Ovary (tissue), 9 donors: ENCODE measurements around the gene ALG6. TPM values are rescaled to one million over a fixed set of nuclear protein-coding genes. Genes with fewer than 3 reads are reported as not detected.

Experiments used
- DNase-seq, 5 donors: peaks; one replicate each; pipeline ENCODE4 v3.0.0-alpha.2; 2019 to 2020
- H3K27ac ChIP-seq, 2 donors: fragments of 200-600 bp; one replicate each; pipeline versions ENCODE4 v1.5.1 to v1.8.0; 2019 to 2022
- H3K27me3 ChIP-seq: fragments of 200-600 bp; one replicate; pipeline ENCODE4 v1.8.0; 2022
- H3K36me3 ChIP-seq: fragments of 200-600 bp; sonication (generic); one replicate; pipeline ENCODE4 v1.5.1; 2019
- H3K4me1 ChIP-seq: one replicate; pipeline ENCODE4 v1.8.1; 2013; ENCODE audit warnings: mild to moderate bottlenecking, moderate library complexity; ENCODE audit not compliant: insufficient read depth
- H3K4me3 ChIP-seq: fragments of 200-600 bp; sonication (generic); one replicate; pipeline ENCODE4 v1.5.1; 2017
- H3K9me3 ChIP-seq, 2 donors: fragments of 200-600 bp in 1 of 2; sonication (generic) in 1 of 2; one replicate each; pipeline versions ENCODE4 v1.5.1 to v1.8.1; 2013 to 2019; ENCODE audit warnings: mild to moderate bottlenecking in 1 of 2, moderate library complexity in 1 of 2
- EP300 ChIP-seq: sonication (generic); formaldehyde crosslinking; IDR thresholded peaks from one replicate; pipeline ENCODE4 v1.6.1; 2017; ENCODE audit warnings: antibody characterized with exemption
- POLR2A ChIP-seq: fragments of 450-650 bp; IDR thresholded peaks from one replicate; pipeline ENCODE4 v1.6.1; 2017; ENCODE audit warnings: antibody characterized with exemption, mild to moderate bottlenecking, moderate library complexity
- WGBS, 3 donors: extraction: QIAGEN DNeasy Blood & Tissue Kit in 1 of 3; methylation state at CpG; one replicate each; pipeline versions ENCODE4 v1.1.5 to v1.1.7; 2013 to 2017; 5-methylcytosine and 5-hydroxymethylcytosine counted together
- intact Hi-C, 4 donors: fragments of 100-400 bp; cut with DNase I; formaldehyde crosslinking; loops; one replicate each; pipeline versions ENCODE4 v1.11.0 to v1.15.1; 2022 to 2023
- polyA plus RNA-seq, 2 donors: library from polyadenylated mRNA; stranded (reverse); fragments of 200-250 nt in 1 of 2; fragments of 350-450 nt in 1 of 2; fragmentation: Illumina TruSeq in 1 of 2; extraction: RNeasy Lipid Tissue Mini Kit (QIAGEN cat#74804) in 1 of 2; gene quantifications; one replicate each; pipeline ENCODE4 v1.2.3, GENCODE V29; 2013 to 2014
- total RNA-seq, 7 donors: library from RNA; depleted of rRNA in 2 of 7; stranded (reverse); fragments of >200 nt in 2 of 7; fragmentation: NEBNext Ultra II Directional in 3 of 7; extraction: Animal tissue kit (Norgen Biotek cat#: 25700) in 3 of 7; gene quantifications; one replicate each; pipeline versions ENCODE4 v1.1.0 to v1.2.4, GENCODE V29; 2016 to 2023
- TF ChIP-seq, protein P1 (sequence below), 3 donors: fragments of 450-650 bp in 2 of 3; fragments of 200-600 bp in 1 of 3; IDR thresholded peaks; one replicate each; pipeline versions ENCODE4 v1.5.1 to v1.8.0; 2016 to 2022; ENCODE audit warnings: antibody characterized with exemption in 3 of 3, mild to moderate bottlenecking in 1 of 3
- donor health status: DM: no; HTN: no; CAD: no; lungs with moderate emphysema.
- donor health status: DM: no; HTN: no; CAD: no.
- donor health status: Bipolar disorder and iron deficiency.
- donor health status: DM: yes; HTN: yes; CAD: no.
- donor health status: DM: no; HTN: no; CAD: no.
- donor health status: DM: yes; HTN: yes; CAD: no.

ALG6 gene
- total and polyA plus RNA-seq, 9 donors, result 6.6 to 14.2 (median 9.1) TPM

DNA sequence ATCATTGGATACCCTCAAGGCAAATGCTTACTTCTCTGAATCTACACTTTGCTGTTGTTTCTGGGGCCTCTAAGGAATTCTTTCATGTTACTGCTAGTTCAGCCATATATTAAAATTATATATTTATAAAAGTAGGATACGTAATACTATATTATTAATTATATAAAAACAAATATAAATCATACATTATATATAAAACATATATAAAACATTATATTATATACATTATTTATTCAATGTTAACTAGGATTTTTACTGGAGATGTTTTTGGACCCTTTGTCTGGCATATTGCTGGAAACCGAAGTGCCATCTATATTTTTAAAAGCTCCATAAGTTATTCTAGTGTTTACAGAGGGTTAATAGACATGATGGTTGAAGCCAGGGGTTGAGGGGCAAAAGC lies 12.2 kb downstream of the ALG6 start:
- Histone ChIP-seq H3K27ac (no peak overlapping the region), H3K36me3 (no peaks in the 10 kb centered on the region), H3K27me3 (no peaks in the 10 kb centered on the region), H3K4me3 (no peak overlapping the region), H3K9me3 (no peaks in the 10 kb centered on the region), H3K4me1 (no peaks in the 10 kb centered on the region)
- DNase-seq, result no peak
- 97 to 100% (median 98%) methylated on average over 2 of the region's 2 CpGs for WGBS, 3 donors
- TF ChIP-seq POLR2A (no peak), EP300 (no peak)
- TF ChIP-seq, protein P1, sequence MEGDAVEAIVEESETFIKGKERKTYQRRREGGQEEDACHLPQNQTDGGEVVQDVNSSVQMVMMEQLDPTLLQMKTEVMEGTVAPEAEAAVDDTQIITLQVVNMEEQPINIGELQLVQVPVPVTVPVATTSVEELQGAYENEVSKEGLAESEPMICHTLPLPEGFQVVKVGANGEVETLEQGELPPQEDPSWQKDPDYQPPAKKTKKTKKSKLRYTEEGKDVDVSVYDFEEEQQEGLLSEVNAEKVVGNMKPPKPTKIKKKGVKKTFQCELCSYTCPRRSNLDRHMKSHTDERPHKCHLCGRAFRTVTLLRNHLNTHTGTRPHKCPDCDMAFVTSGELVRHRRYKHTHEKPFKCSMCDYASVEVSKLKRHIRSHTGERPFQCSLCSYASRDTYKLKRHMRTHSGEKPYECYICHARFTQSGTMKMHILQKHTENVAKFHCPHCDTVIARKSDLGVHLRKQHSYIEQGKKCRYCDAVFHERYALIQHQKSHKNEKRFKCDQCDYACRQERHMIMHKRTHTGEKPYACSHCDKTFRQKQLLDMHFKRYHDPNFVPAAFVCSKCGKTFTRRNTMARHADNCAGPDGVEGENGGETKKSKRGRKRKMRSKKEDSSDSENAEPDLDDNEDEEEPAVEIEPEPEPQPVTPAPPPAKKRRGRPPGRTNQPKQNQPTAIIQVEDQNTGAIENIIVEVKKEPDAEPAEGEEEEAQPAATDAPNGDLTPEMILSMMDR (IDR thresholded peaks at IDR 0.05), result no peak
- intact Hi-C loops, result no loop called here

DNA sequence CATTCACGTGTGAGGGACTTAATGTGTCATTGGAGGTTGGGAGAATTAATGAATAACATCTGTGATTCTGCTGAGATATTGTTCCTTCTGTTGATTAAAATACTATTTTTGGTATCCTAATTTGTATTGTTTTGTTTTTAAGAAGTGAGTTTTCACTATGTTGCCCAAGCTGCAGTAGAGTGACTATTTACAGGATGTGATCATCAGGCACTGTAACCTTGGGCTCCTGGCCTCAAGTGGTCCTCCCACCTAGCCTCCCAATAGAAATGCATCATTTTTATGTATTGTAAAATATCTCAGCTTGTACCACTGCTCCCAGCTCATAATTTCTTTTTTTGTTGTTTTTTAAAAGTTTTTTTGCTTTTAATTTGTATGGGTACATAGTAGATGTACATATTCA lies 14.3 kb downstream of the ALG6 start:
- Histone ChIP-seq H3K4me3 (no peak overlapping the region), H3K27me3 (no peaks in the 10 kb centered on the region), H3K27ac (no peak overlapping the region), H3K36me3 (no peaks in the 10 kb centered on the region), H3K9me3 (no peaks in the 10 kb centered on the region), H3K4me1 (no peaks in the 10 kb centered on the region)
- intact Hi-C loops, result no loop called here
- TF ChIP-seq EP300 (no peak), POLR2A (no peak)
- TF ChIP-seq, protein P1 (IDR thresholded peaks at IDR 0.05), result no peak
- DNase-seq, result no peak
- WGBS, 3 donors, result 46 to 71% (median 59%) methylated on average over 1 of the region's 1 CpG

GRCh38 chr1:63401945-63402344 lies 34.5 kb downstream of the ALG6 start:
- no peaks in the 10 kb centered on the region for H3K4me1 ChIP-seq
- TF ChIP-seq EP300 (no peak), POLR2A (no peak)
- TF ChIP-seq, protein P1 (IDR thresholded peaks at IDR 0.05), result no peak
- 72 to 99% (median 74%) methylated on average over 4 of the region's 4 CpGs for WGBS, 3 donors
- DNase-seq, result no peak
- H3K4me3 ChIP-seq, result no peak overlapping the region
- no peak overlapping the region for H3K27ac ChIP-seq
- no peaks in the 10 kb centered on the region for H3K36me3 ChIP-seq
- H3K27me3 ChIP-seq, result no peaks in the 10 kb centered on the region
- intact Hi-C loops, result no loop called here
- H3K9me3 ChIP-seq, result no peaks in the 10 kb centered on the region

DNA sequence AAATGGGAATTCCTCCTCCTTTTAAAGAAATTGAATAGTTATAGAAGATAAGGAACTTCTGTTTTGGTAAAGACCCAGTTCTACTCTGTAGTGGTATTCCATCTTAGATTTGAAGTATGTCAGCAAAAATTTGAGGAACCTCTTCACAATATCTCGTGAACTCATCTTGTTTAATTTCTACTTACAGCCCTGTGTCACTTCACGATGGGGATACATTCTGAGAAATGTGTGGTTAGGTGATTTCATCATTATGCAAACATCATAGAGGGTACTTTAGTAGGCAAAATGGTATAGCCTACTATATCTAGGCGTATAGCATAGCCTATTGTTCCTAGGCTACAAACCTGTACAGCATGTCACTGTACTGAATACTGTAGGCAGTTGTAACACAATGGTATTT lies 36.0 kb downstream of the ALG6 start:
- TF ChIP-seq EP300, result no peak
- TF ChIP-seq, protein P1 (IDR thresholded peaks at IDR 0.05), result no peak
- no peaks in the 10 kb centered on the region for H3K27me3 ChIP-seq
- no peak for DNase-seq
- H3K4me3 ChIP-seq, result no peak overlapping the region
- 61 to 78% (median 63%) methylated on average over 3 of the region's 3 CpGs for WGBS, 3 donors
- no peak overlapping the region for H3K27ac ChIP-seq
- no peaks in the 10 kb centered on the region for H3K9me3 ChIP-seq
- intact Hi-C loops, result no loop called here
- no peaks in the 10 kb centered on the region for H3K4me1 ChIP-seq
- H3K36me3 ChIP-seq, result no peaks in the 10 kb centered on the region

DNA sequence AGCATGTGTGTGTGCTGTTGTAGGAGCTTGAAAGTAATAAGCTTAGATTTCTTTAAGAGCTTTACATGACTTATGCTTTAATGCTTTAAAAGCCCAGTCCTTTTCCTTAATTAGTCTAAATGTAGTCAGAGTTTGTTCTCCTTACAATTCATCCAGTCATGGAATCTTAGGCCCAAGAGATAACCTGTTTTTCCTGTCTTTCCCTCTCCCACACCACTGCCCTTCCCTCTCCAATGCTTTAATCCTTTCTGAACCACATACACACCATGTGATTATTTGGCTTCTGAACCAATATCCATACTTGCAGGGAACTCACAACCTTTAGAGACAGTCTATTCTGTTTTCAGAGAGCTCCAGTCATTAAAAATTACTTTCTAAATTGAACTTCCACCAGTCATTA lies 37.6 kb downstream of the ALG6 start:
- DNase-seq, result no peak
- Histone ChIP-seq H3K27me3 (no peaks in the 10 kb centered on the region), H3K36me3 (no peaks in the 10 kb centered on the region), H3K4me1 (no peaks in the 10 kb centered on the region), H3K4me3 (no peak overlapping the region), H3K9me3 (no peaks in the 10 kb centered on the region), H3K27ac (no peak overlapping the region)
- TF ChIP-seq EP300, result no peak
- TF ChIP-seq POLR2A, result no peak
- TF ChIP-seq, protein P1 (IDR thresholded peaks at IDR 0.05), result no peak
- intact Hi-C loops, result no loop called here
